COLO829 (cell line): ENCODE data around the gene DMRTC1.
"Not testable (repeated sequence)": the region's sequence is repeated elsewhere in the genome, so short reads cannot be mapped to it uniquely, and the experiment has no call there.

Experiments
- DNase-seq: peaks from one replicate; pipeline ENCODE4 v3.0.0; 2012; ENCODE audit warnings: low spot score

The DMRTC1 gene

DNA sequence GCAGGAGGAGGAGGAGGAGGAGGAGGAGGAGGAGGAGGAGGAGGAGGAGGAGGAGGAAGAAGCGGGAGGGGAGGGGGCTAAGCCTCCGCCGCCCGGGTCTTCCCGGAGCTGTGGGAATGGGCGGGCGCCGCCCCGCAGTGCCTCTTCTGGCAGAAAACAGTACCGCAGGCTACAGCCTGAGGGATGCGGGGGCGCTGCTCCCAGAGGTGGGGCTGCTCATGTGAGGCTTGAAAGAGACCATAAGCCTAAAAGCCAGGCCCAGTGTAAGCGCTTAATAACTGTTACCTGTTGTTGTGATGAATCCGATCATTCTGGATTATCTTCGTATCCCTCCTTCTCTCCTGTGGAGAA lies at the start of gene DMRTC1:
TSS of gene DMRTC1 (minus strand) at position 19 of the 351 bp plus-strand sequence. CDS start 68,143 bp downstream, outside the sequence.
- DNase-seq = not testable (repeated sequence)

GRCh38 chrX:72980894-72981469 lies 37.3 kb upstream of the DMRTC1 start:
- DNase-seq = not testable (repeated sequence)

DNA sequence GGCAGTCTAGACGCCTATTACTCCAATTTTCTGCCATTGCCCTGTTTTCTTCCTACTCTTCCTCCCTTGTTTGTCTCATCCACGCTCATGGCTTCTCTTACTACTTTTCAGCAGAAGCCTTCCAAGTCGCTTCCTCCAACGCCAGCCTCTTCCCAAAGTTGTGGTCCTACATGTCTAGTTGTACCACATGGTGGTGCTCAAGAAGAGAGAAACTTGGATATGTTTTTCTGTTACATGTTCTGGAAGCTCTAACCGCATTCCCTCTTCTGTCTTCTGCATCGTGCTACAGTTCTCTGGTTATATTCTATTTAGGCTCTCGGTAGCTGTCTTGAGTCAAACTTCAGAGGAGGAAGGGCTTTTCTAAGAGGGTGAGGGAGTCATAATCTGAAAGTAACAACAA lies 31.2 kb upstream of the DMRTC1 start:
- DNase-seq = not testable (repeated sequence)

DNA sequence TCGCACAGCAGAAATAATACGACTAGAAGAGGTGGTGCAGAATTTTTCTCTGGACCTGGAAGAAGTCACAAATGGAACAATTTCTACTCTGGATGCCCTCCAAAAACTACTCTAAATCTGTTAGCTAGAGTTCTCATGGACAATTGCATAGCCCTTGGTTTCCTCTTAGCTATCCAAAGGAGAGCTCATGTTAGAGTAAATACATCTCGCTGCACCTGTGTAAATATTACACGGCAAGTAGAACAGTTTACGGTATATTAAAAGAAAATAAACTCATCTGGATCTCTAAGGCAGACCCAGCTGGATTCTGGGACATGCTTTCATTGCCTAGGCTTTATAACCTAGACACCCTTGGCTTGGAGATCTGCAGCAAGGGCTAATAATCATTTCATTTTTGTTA lies 28.2 kb upstream of the DMRTC1 start:
- not testable (repeated sequence) for DNase-seq

GRCh38 chrX:72959971-72960370 lies 16.3 kb upstream of the DMRTC1 start:
- not testable (repeated sequence) for DNase-seq

DNA sequence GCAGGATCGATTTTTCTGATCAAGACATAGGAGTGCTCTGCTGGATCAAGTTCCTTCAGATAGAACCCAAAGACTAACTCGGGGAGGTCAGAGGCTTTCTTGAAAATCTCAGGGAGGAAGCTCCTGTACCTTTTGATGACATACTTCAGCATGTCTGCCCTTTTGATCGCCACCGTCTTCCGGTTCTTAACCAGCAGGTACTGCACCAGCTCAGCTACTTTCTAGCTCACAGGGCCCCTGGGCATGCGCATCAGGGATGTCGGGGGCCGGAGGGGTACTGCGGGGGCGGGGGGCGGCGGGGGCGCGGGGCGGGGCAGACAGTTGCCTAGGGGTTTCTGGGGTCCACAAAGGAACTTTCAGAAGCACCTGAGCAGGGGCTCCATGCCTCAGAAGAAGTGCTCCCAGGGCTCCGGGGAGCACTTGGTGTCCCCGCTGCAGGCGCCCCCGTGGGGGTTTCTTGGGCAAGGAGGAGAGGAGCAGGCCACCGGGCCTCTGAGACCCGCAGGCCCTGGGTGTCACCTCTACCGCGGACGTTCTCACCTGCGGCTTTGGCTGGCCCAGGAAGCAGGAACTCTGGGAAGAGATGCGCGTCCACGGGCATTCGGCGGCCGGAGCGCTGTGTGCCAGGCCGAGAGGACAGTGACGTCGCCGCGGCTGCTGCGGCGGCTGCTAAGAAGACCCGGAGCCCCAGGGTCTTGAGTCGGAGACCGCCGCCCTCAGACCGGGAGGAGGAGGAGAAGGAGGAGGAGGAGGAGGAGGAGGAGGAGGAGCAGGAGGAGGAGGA lies 410 bp downstream of the DMRTC1 start:
- not testable (repeated sequence) for DNase-seq

GRCh38 chrX:72942272-72942671 lies 1.4 kb downstream of the DMRTC1 start:
- DNase-seq = not testable (repeated sequence)

- not testable (repeated sequence) for DNase-seq
Measured at GRCh38 chrX:72937906-72938305, 5.7 kb downstream of the DMRTC1 start, which contains the start of gene FAM236A. Gene FAM236A (plus strand): TSS chrX:72938206. CDS start chrX:72938263, 57 bp downstream.

DNA sequence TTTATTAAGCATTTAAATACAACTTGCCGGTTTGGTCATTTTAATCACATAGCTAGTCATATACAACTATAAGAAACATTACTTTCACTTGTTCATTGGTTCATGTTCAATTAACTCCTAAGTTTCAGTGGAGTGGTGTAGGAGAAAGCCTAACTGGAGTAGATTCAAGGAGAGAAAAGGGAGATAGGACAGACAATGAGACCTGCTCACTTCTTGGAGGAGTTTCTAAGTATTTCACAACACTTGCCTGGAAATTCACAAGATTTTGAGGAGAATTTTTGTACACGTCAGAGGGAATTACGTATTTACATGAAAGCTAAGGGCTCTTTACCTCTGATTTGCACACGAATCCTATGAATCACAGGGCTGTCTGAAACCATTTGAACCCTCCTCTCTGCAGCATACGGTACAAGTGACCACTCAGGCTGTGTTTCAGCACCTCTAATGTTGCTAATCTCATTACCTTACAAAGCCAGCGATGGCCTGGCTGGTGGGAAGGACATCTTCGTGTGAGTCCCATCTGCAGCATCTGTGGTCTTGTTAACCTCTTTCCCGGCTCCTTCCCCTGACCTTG lies 6.7 kb downstream of the DMRTC1 start:
- not testable (repeated sequence) for DNase-seq

GRCh38 chrX:72936455-72936854 lies 7.2 kb downstream of the DMRTC1 start:
- not testable (repeated sequence) for DNase-seq

DNA sequence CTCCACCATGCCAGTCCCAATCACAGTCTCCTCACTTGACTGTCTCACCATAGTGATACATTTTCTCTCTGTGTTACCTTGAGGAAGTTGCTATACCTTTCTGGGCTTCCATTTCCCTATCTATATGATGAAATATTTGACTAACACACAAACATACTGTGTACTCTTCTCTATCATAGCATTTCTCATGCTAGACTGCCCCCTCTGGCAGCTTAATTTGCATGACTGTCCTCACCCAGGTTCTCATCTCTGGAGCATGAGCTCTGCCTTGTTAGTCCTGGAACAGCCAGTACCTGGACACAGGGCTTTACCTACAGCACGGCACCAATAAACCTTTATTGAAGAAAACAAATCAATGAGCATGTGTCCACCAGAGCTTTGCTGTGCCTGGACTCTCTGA lies 11.4 kb downstream of the DMRTC1 start:
- not testable (repeated sequence) for DNase-seq

GRCh38 chrX:72916096-72916495 lies 27.5 kb downstream of the DMRTC1 start:
- not testable (repeated sequence) for DNase-seq

DNA sequence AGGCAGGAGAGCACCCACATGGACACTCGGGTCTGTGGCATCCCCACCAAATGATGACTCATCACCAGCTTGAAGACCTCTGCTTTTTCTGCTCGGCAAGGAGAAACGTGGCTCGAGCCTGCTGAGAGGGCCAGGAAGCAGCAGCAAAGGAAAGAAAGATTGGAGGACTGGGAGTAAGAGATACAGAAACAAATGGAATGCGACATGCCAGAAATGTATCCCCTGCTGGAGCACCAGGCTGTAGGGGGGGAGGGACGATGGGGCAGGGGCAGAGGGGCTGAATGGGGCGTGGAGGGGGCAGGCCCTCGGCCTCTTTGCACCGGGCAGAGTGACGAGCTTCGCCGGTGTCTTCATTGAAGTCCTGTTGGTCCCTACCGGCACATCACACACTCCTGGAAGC lies 31.3 kb downstream of the DMRTC1 start, which contains the start of gene FAM236C:
TSS of gene FAM236C (plus strand) at position 301 of the 400 bp plus-strand sequence. CDS start 100 bp downstream, outside the sequence.
- not testable (repeated sequence) for DNase-seq

DNA sequence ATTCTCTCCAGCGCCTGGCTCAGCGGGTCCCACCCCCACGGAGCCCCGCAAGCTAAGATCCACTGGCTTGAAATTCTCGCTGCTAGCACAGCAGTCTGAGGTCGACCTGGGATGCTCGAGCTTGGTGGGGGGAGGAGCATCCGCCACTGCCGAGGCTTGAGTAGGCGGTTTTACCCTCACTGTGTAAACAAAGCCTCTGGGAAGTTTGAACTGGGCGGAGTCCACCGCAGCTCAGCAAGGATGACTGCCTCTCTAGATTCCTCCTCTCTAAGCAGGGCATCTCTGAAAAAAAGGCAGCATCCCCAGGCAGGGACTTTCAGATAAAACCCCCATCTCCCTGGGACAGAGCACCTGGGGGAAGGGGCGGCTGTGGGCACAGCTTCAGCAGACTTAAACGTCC lies 53.9 kb downstream of the DMRTC1 start:
- not testable (repeated sequence) for DNase-seq

- DNase-seq = not testable (repeated sequence)
Measured at GRCh38 chrX:72882898-72883297, 60.7 kb downstream of the DMRTC1 start.

DNA sequence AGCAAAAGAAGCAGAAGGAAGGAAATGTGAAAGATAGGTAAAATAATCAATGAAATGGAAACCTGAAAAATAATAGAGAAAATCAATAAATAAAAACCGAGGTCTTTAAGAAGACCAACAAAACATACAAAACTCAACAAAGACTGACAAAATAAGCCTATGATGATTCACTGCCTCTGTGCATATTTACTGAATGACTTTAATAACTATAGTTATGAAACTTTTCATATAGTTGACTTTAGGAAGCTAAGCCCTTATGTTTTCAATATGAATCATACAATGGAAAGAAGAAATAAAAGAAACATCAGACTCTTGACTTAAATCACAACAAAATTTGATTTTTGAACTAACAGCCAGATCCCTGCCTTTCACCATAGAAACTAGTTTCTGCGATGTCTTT lies 106.1 kb downstream of the DMRTC1 start:
- DNase-seq = not testable (repeated sequence)

DNA sequence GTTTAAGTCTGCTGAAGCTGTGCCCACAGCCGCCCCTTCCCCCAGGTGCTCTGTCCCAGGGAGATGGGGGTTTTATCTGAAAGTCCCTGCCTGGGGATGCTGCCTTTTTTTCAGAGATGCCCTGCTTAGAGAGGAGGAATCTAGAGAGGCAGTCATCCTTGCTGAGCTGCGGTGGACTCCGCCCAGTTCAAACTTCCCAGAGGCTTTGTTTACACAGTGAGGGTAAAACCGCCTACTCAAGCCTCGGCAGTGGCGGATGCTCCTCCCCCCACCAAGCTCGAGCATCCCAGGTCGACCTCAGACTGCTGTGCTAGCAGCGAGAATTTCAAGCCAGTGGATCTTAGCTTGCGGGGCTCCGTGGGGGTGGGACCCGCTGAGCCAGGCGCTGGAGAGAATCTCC lies 112.9 kb downstream of the DMRTC1 start:
- not testable (repeated sequence) for DNase-seq
